ENCODE results near the gene NEIL1.
"Not testable (repeated sequence)": the region's sequence is repeated elsewhere in the genome, so short reads cannot be mapped to it uniquely, and the experiment has no call there.

The NEIL1 gene

GRCh38 chr15:75383986-75384385 is 37.1 kb downstream of the NEIL1 start:
- DNase-seq = not testable (repeated sequence)

- DNase-seq = no peak
These were observed 43.0 kb downstream of the NEIL1 start for GRCh38 chr15:75389791-75390382.

GRCh38 chr15:75397494-75397893 is 50.7 kb downstream of the NEIL1 start:
- no peak for DNase-seq

GRCh38 chr15:75403892-75404291 is 57.1 kb downstream of the NEIL1 start:
- no peak for DNase-seq

Measured in SHP77 treated with DMSO at 0.1 percent for 48 hours (cell line).